DND-41 (cell line): ENCODE measurements around the gene PNN.
A peak's percentile ranks its signal among the peaks of the same experiment; 100 is the strongest.

Experiments
- ATAC-seq: fragments of 200-7000 bp; cut with Tn5 transposase; 3 replicates; pipeline ENCODE4 v1.9.1; 2021; ENCODE audit warnings: low read depth; ENCODE audit not compliant: insufficient read depth
- DNase-seq: peaks from one replicate; pipeline ENCODE4 v3.0.0-alpha.2; 2020
- H2AFZ ChIP-seq: 2 replicates; pipeline ENCODE4 v1.6.0; 2012; ENCODE audit warnings: low read depth, low read length
- H3K27ac ChIP-seq: 2 replicates; pipeline ENCODE4 v1.5.1; 2012; ENCODE audit warnings: low read length, inconsistent platforms
- H3K27me3 ChIP-seq: fragments of 200-600 bp; sonication (generic); 2 replicates; pipeline ENCODE4 v1.6.0; 2012; ENCODE audit warnings: low read length, mild to moderate bottlenecking, inconsistent platforms; ENCODE audit not compliant: insufficient read depth, poor library complexity
- H3K36me3 ChIP-seq: 2 replicates; pipeline ENCODE4 v1.5.1; 2012; ENCODE audit warnings: low read length, inconsistent platforms; ENCODE audit not compliant: insufficient read depth
- H3K4me1 ChIP-seq: 2 replicates; pipeline ENCODE4 v1.5.1; 2012; ENCODE audit warnings: mild to moderate bottlenecking, low read length; ENCODE audit not compliant: insufficient read depth
- H3K4me2 ChIP-seq: 2 replicates; pipeline ENCODE4 v1.6.0; 2012; ENCODE audit warnings: mild to moderate bottlenecking, moderate library complexity, low read length, inconsistent platforms; ENCODE audit not compliant: insufficient read depth
- H3K4me3 ChIP-seq, 2 experiments: fragments of 200-600 bp in 1 of 2; shearing (Covaris generic) in 1 of 2; 2 replicates each; pipeline ENCODE4 v1.5.1; 2012 to 2016; ENCODE audit warnings: inconsistent platforms in 2 of 2, low read length in 2 of 2, mild to moderate bottlenecking in 2 of 2, low read depth in 1 of 2, moderate library complexity in 1 of 2
- H3K79me2 ChIP-seq: 2 replicates; pipeline ENCODE4 v1.6.0; 2012; ENCODE audit warnings: low read length, inconsistent platforms; ENCODE audit not compliant: insufficient read depth
- H3K9ac ChIP-seq: 2 replicates; pipeline ENCODE4 v1.6.0; 2012; ENCODE audit warnings: low read depth, mild to moderate bottlenecking, inconsistent platforms, low read length, moderate library complexity
- H3K9me3 ChIP-seq: 2 replicates; pipeline ENCODE4 v1.5.1; 2012; ENCODE audit warnings: low read length, moderate library complexity, mild to moderate bottlenecking, inconsistent platforms; ENCODE audit not compliant: insufficient read depth, severe bottlenecking
- H4K20me1 ChIP-seq: 2 replicates; pipeline ENCODE4 v1.6.0; 2012; ENCODE audit warnings: low read length; ENCODE audit not compliant: insufficient read depth
- CTCF ChIP-seq: IDR thresholded peaks from 2 replicates; pipeline ENCODE4 v1.5.1; 2012; ENCODE audit warnings: borderline replicate concordance, low read length, moderate library complexity, mild to moderate bottlenecking; ENCODE audit not compliant: poor library complexity, severe bottlenecking; ENCODE audit errors: extremely low read depth
- EZH2 ChIP-seq: IDR thresholded peaks from 3 replicates; pipeline ENCODE4 v1.6.1; 2012; ENCODE audit warnings: borderline replicate concordance, low read depth, mild to moderate bottlenecking, moderate library complexity, low read length, inconsistent platforms; ENCODE audit not compliant: severe bottlenecking

The PNN gene

GRCh38 chr14:39176263-39177167 is 1.5 kb downstream of the PNN start:
- ATAC-seq, result no peak
- H3K9me3 ChIP-seq, result no peaks in the 10 kb centered on the region
- no peak overlapping the region for H2AFZ ChIP-seq
- peaks cover 39% of the 10 kb centered on the region for H3K4me1 ChIP-seq
- H3K79me2 ChIP-seq, result peaks cover 56% of the 10 kb centered on the region
- H3K36me3 ChIP-seq, result peaks cover 62% of the 10 kb centered on the region
- no peak for DNase-seq
- peak overlapping the region; percentile 89 to 90 for H3K4me3 ChIP-seq
- H3K4me2 ChIP-seq, result peak overlapping the region; percentile 85
- H3K27ac ChIP-seq, result peak overlapping the region; percentile 93; the same call in 1 of the 2 replicates
- peaks cover 38% of the 10 kb centered on the region for H4K20me1 ChIP-seq
- H3K9ac ChIP-seq, result peak overlapping the region; percentile 89
- H3K27me3 ChIP-seq, result no peaks in the 10 kb centered on the region
- TF ChIP-seq EZH2, result no peak
- no peak for TF ChIP-seq CTCF

DNA sequence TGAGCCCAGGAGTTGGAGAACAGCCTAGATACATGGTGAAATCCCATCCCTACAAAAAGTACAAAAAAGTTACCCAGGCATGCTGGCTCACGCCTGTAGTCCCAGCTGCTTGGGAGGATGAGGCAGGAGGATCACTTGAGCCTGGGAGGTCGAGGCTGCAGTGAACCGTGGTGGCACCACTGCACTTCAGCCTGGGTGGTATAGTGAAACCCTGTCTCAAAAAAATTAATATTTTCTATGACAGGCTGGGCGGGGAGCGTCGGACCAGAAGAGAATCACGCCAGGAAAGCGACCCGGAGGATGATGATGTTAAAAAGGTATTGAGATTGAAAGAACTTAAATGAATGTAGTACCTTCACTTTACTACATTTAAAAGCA is 2.1 kb downstream of the PNN start:
- Histone ChIP-seq H3K4me1 (peaks cover 38% of the 10 kb centered on the region), H4K20me1 (peaks cover 42% of the 10 kb centered on the region), H3K36me3 (peaks cover 67% of the 10 kb centered on the region), H2AFZ (no peak overlapping the region), H3K9me3 (no peaks in the 10 kb centered on the region), H3K9ac (peak overlapping the region; percentile 89; the same call in 1 of the 2 replicates), H3K27me3 (no peaks in the 10 kb centered on the region), H3K4me2 (peak overlapping the region; percentile 85), H3K79me2 (peaks cover 56% of the 10 kb centered on the region), H3K4me3 (peak overlapping the region in 1 of 2 experiments; percentile 89; a peak in 2 of 4 replicates), H3K27ac (no peak overlapping the region)
- TF ChIP-seq CTCF (no peak), EZH2 (no peak)
- no peak for DNase-seq
- ATAC-seq, result no peak

DNA sequence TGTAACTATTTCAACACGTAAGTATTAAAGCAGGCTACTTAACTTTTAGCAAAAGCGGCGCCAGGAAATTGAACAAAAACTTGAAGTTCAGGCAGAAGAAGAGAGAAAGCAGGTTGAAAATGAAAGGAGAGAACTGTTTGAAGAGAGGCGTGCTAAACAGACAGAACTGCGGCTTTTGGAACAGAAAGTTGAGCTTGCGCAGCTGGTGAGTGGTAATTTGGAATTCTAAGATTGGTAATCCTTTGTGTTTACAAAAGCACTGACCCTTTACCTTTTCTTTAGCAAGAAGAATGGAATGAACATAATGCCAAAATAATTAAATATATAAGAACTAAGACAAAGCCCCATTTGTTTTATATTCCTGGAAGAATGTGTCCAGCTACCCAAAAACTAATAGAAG is 4.0 kb downstream of the PNN start:
- H4K20me1 ChIP-seq, result peaks cover 54% of the 10 kb centered on the region
- ATAC-seq, result no peak

More for the DNA sequence above, 4.0 kb downstream of the PNN start:
- Histone ChIP-seq H3K4me2 (peak overlapping the region; percentile 16; the same call in 1 of the 2 replicates), H3K36me3 (peaks cover 84% of the 10 kb centered on the region), H3K79me2 (peaks cover 54% of the 10 kb centered on the region), H3K27ac (no peak overlapping the region), H3K4me3 (no peak overlapping the region), H3K27me3 (no peaks in the 10 kb centered on the region), H3K9ac (no peak overlapping the region), H2AFZ (no peak overlapping the region), H3K4me1 (peaks cover 36% of the 10 kb centered on the region), H3K9me3 (no peaks in the 10 kb centered on the region)
- TF ChIP-seq EZH2 (no peak), CTCF (no peak)
- no peak for DNase-seq
